HepG2 (cell line): Measurements from ENCODE around the gene NCBP3. TPM values are rescaled to one million over a fixed set of nuclear protein-coding genes. Genes with fewer than 3 reads are reported as not detected.

Experiments used
- AHR ChIP-seq: IDR thresholded peaks from 2 replicates; pipeline ENCODE4 v1.6.1; 2018; ENCODE audit warnings: missing genetic modification reagents, missing compliant biosample characterization
- ATF7 ChIP-seq, 2 experiments: fragments of 450-650 bp in 1 of 2; sonication (generic) in 1 of 2; formaldehyde crosslinking in 1 of 2; IDR thresholded peaks; 2 replicates each; pipeline versions ENCODE4 v1.4.0 to v1.6.1; 2016 to 2020; ENCODE audit warnings: antibody characterized with exemption in 1 of 2, mild to moderate bottlenecking in 1 of 2, missing genetic modification reagents in 1 of 2
- BRD4 ChIP-seq: sonication (generic); formaldehyde crosslinking; IDR thresholded peaks from 2 replicates; pipeline ENCODE4 v1.4.0; 2020; ENCODE audit warnings: missing genetic modification reagents
- FOXK1 ChIP-seq: sonication (generic); formaldehyde crosslinking; IDR thresholded peaks from 2 replicates; pipeline ENCODE4 v1.4.0; 2020; ENCODE audit warnings: low read depth, missing genetic modification reagents, borderline replicate concordance
- GABPB1 ChIP-seq: IDR thresholded peaks from 2 replicates; pipeline ENCODE4 v1.6.1; 2016; ENCODE audit warnings: mild to moderate bottlenecking, missing genetic modification reagents, moderate library complexity, missing compliant biosample characterization
- GPBP1L1 ChIP-seq: sonication (generic); formaldehyde crosslinking; IDR thresholded peaks from 2 replicates; pipeline ENCODE4 v1.5.0; 2020; ENCODE audit warnings: mild to moderate bottlenecking, missing genetic modification reagents
- HNRNPL ChIP-seq: fragments of 200-400 bp; formaldehyde crosslinking; IDR thresholded peaks from 2 replicates; pipeline ENCODE4 v1.6.1; 2017; ENCODE audit warnings: mild to moderate bottlenecking, low read depth, low read length
- KAT8 ChIP-seq: IDR thresholded peaks from 2 replicates; pipeline ENCODE4 v1.6.1; 2016; ENCODE audit warnings: missing genetic modification reagents, missing compliant biosample characterization
- NCOA5 ChIP-seq: sonication (generic); formaldehyde crosslinking; IDR thresholded peaks from 2 replicates; pipeline ENCODE4 v1.4.0; 2020; ENCODE audit warnings: missing genetic modification reagents
- NFE2L2 ChIP-seq: fragments of 150-350 bp; IDR thresholded peaks from 2 replicates; pipeline ENCODE4 v1.6.1; 2014; ENCODE audit warnings: low read length
- NFKBIZ ChIP-seq: IDR thresholded peaks from 2 replicates; pipeline ENCODE4 v1.6.1; 2018; ENCODE audit warnings: missing genetic modification reagents, missing compliant biosample characterization
- PPARG ChIP-seq: conservative IDR thresholded peaks from 2 replicates; pipeline ENCODE4 v1.6.1; 2016; ENCODE audit warnings: missing biosample characterization, missing genetic modification reagents
- SMAD1 ChIP-seq: sonication (generic); formaldehyde crosslinking; IDR thresholded peaks from 2 replicates; pipeline ENCODE4 v1.4.0; 2020; ENCODE audit warnings: missing genetic modification reagents, low read depth, mild to moderate bottlenecking, borderline replicate concordance
- SYNCRIP ChIP-seq: fragments of 200-400 bp; formaldehyde crosslinking; IDR thresholded peaks from 2 replicates; pipeline ENCODE4 v1.6.1; 2018; ENCODE audit warnings: mild to moderate bottlenecking, low read depth, low read length; ENCODE audit not compliant: insufficient read depth
- TCF12 ChIP-seq, 2 experiments: fragments of 450-650 bp in 1 of 2; sonication (generic) in 1 of 2; formaldehyde crosslinking in 1 of 2; IDR thresholded peaks; 2 replicates each; pipeline versions ENCODE4 v1.6.1 to v1.8.0; 2017 to 2022; ENCODE audit warnings: antibody characterized with exemption in 1 of 2, mild to moderate bottlenecking in 1 of 2, missing genetic modification reagents in 1 of 2, moderate library complexity in 1 of 2
- TEAD2 ChIP-seq: sonication (generic); formaldehyde crosslinking; IDR thresholded peaks from 2 replicates; pipeline ENCODE4 v1.9.0; 2021; ENCODE audit warnings: missing genetic modification reagents
- ZBTB20 ChIP-seq: sonication (generic); formaldehyde crosslinking; IDR thresholded peaks from 2 replicates; pipeline ENCODE4 v1.8.1; 2023; ENCODE audit warnings: missing genetic modification reagents, low read depth, mild to moderate bottlenecking, borderline replicate concordance
- ZNF274 ChIP-seq: sonication (generic); formaldehyde crosslinking; IDR thresholded peaks from 2 replicates; pipeline ENCODE4 v1.5.1; 2020; ENCODE audit warnings: mild to moderate bottlenecking, missing genetic modification reagents
- ZNF430 ChIP-seq: sonication (generic); formaldehyde crosslinking; IDR thresholded peaks from 2 replicates; pipeline ENCODE4 v1.9.0; 2021; ENCODE audit warnings: mild to moderate bottlenecking, missing genetic modification reagents
- ZNF512 ChIP-seq: sonication (generic); formaldehyde crosslinking; IDR thresholded peaks from 2 replicates; pipeline ENCODE4 v1.4.0; 2020; ENCODE audit warnings: mild to moderate bottlenecking, missing genetic modification reagents
- ZNF543 ChIP-seq: sonication (generic); formaldehyde crosslinking; IDR thresholded peaks from 2 replicates; pipeline ENCODE4 v1.4.0; 2020; ENCODE audit warnings: mild to moderate bottlenecking, missing genetic modification reagents
- ZNF746 ChIP-seq: sonication (generic); formaldehyde crosslinking; IDR thresholded peaks from 2 replicates; pipeline ENCODE4 v1.8.0; 2022; ENCODE audit warnings: mild to moderate bottlenecking, missing genetic modification reagents
- polyA plus RNA-seq, 8 experiments: library from polyadenylated mRNA; depleted of rRNA in 3 of 8; stranded (reverse) in 7 of 8; unstranded in 1 of 8; fragments of >200 nt; fragmentation: Illumina TruSeq in 4 of 8; extraction: Trizol in 4 of 8; gene quantifications; 2 replicates each; pipeline versions ENCODE4 v1.2.1 to v1.2.3, GENCODE V29; 2011 to 2016; ENCODE audit warnings: low read depth in 4 of 8, missing spikeins in 1 of 8, mixed read lengths in 1 of 8; ENCODE audit not compliant: insufficient read depth in 1 of 8
- total RNA-seq, 5 experiments: library from RNA; depleted of rRNA; stranded (reverse); fragments of >200 nt; fragmentation: Illumina TruSeq; extraction: Trizol; gene quantifications; 2 replicates each; pipeline ENCODE4 v1.2.3, GENCODE V29; 2016; ENCODE audit warnings: low read depth in 1 of 5
- TF ChIP-seq, protein P1 (sequence below): sonication (generic); formaldehyde crosslinking; IDR thresholded peaks from 2 replicates; pipeline ENCODE4 v1.8.0; 2022; ENCODE audit warnings: mild to moderate bottlenecking, missing genetic modification reagents, moderate library complexity
- TF ChIP-seq, protein P2 (sequence below): IDR thresholded peaks from 2 replicates; pipeline ENCODE4 v1.6.1; 2016

The NCBP3 gene
- total and polyA plus RNA-seq, 2 of the 13 experiments (the other 11 are each of a cell fraction or from before 2014, with no cell fraction given): 19.5 to 24.8 TPM

DNA sequence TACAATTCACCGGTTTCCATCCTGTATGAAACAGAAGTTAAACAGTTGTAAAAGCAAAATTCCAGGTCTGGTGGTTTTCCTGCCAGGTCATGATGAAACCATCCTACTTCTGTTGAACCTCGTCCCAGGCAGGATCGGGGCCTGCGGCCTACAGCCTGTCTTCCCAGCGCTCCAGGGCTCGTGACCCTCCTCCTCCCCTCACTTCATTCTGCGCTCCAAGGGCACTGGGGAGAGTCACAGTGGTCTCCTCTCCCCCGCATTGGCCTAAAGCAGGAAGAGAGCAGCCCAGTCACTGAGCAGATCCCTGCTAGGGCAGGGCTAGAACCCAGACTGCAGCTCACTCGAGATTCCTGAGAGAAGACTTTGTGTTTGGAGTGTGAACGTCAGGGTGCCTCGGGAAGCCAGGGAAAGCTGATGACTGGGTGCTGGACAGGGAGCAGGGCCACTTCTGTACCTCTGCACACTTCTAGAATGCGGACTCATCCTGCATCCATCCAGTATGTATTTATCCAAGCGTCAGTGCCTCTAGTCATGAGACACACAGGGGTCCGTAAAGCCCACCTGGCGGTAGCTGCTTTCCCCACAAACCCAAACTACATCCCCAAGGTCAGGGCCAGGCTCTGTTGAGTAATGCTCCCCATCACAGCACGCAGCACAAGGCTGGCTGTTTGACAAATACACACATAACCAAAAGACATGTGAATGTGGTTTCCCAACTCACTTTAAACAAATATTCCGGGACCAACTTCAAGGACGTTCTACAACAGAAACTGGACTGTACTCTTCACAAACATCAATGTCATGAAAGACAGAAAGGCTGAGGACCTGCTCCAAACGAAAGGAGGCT is 43.4 kb downstream of the NCBP3 start (continued):
- TF ChIP-seq SYNCRIP: no peak
- TF ChIP-seq KAT8 (CRISPR knock-in tag): peak; percentile 82
- peak; percentile 58 for TF ChIP-seq GABPB1
- peak; percentile 99 for TF ChIP-seq ZNF430
- peak; percentile 64; the same call in 1 of the 2 replicates for TF ChIP-seq SMAD1 (CRISPR knock-in tag)
- TF ChIP-seq HNRNPL: no peak
- peak; percentile 92; the same call in 1 of the 2 replicates for TF ChIP-seq FOXK1
- TF ChIP-seq, protein P1, sequence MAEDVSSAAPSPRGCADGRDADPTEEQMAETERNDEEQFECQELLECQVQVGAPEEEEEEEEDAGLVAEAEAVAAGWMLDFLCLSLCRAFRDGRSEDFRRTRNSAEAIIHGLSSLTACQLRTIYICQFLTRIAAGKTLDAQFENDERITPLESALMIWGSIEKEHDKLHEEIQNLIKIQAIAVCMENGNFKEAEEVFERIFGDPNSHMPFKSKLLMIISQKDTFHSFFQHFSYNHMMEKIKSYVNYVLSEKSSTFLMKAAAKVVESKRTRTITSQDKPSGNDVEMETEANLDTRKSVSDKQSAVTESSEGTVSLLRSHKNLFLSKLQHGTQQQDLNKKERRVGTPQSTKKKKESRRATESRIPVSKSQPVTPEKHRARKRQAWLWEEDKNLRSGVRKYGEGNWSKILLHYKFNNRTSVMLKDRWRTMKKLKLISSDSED (CRISPR knock-in tag): no peak
- peak; percentile 87 for TF ChIP-seq ZBTB20 (CRISPR knock-in tag)
- TF ChIP-seq ATF7 (IDR thresholded peaks at IDR 0.05): peak; percentile 39; the same call in 1 of the 2 replicates
- 0 out of 2 replicates have a peak, but pooled peaks have one; percentile 59 for TF ChIP-seq ATF7 (CRISPR knock-in tag; IDR thresholded peaks at IDR 0.05)
- TF ChIP-seq PPARG (CRISPR knock-in tag): peak; percentile 87
- TF ChIP-seq ZNF746 (CRISPR knock-in tag): no peak; the same call in none of the 2 replicates
- TF ChIP-seq TEAD2 (CRISPR knock-in tag): no peak
- TF ChIP-seq ZNF512 (CRISPR knock-in tag): no peak
- TF ChIP-seq TCF12 (IDR thresholded peaks at IDR 0.05): no peak
- 0 out of 2 replicates have a peak, but pooled peaks have one; percentile 74 for TF ChIP-seq TCF12 (CRISPR knock-in tag; IDR thresholded peaks at IDR 0.05)
- peak; percentile 91 for TF ChIP-seq NFKBIZ
- TF ChIP-seq NFE2L2: no peak
- TF ChIP-seq, protein P2, sequence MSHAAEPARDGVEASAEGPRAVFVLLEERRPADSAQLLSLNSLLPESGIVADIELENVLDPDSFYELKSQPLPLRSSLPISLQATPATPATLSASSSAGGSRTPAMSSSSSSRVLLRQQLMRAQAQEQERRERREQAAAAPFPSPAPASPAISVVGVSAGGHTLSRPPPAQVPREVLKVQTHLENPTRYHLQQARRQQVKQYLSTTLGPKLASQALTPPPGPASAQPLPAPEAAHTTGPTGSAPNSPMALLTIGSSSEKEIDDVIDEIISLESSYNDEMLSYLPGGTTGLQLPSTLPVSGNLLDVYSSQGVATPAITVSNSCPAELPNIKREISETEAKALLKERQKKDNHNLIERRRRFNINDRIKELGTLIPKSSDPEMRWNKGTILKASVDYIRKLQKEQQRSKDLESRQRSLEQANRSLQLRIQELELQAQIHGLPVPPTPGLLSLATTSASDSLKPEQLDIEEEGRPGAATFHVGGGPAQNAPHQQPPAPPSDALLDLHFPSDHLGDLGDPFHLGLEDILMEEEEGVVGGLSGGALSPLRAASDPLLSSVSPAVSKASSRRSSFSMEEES (CRISPR knock-in tag): peak; percentile 99
- TF ChIP-seq ZNF274 (CRISPR knock-in tag): no peak
- TF ChIP-seq GPBP1L1 (CRISPR knock-in tag): no peak
- no peak for TF ChIP-seq ZNF543
- peak; percentile 97 for TF ChIP-seq AHR (CRISPR knock-in tag)
- no peak for TF ChIP-seq NCOA5 (CRISPR knock-in tag)
- TF ChIP-seq BRD4: peak; percentile 91
